ENCODE results near the gene KIF25.

- TF ChIP-seq CTCF (IDR thresholded peaks at IDR 0.05; ENCODE audit: poor library complexity, severe bottlenecking) (no peak), RAD21 (conservative IDR thresholded peaks at IDR 0.05) (no peak), EZH2 (IDR thresholded peaks at IDR 0.05; ENCODE audit: borderline replicate concordance, insufficient read depth, low read length, poor library complexity, severe bottlenecking) (no peak), POLR2AphosphoS5 (IDR thresholded peaks at IDR 0.05) (no peak), MXI1 (conservative IDR thresholded peaks at IDR 0.05; ENCODE audit: poor library complexity, severe bottlenecking) (no peak), SMC3 (conservative IDR thresholded peaks at IDR 0.05; ENCODE audit: poor library complexity) (no peak), EP300 (conservative IDR thresholded peaks at IDR 0.05; ENCODE audit: poor library complexity, severe bottlenecking) (no peak), TAF1 (IDR thresholded peaks at IDR 0.05; ENCODE audit: low read depth) (no peak), REST (IDR thresholded peaks at IDR 0.05; ENCODE audit: borderline replicate concordance) (no peak)
Observed at GRCh38 chr6:167956491-167956890, 41.0 kb upstream of the KIF25 start.
